Naive thymus-derived CD4-positive, alpha-beta T cell (primary cell): ENCODE data around the gene CELSR2. TPM values are rescaled to one million over a fixed set of nuclear protein-coding genes. Genes with fewer than 3 reads are reported as not detected.

Experiments
- ATAC-seq: fragments of 150-1000 bp; cut with Tn5 transposase; 2 replicates; pipeline ENCODE4 v1.10.0; 2021; ENCODE audit warnings: mild to moderate bottlenecking, moderate library complexity
- CTCF ChIA-PET: fragments of 350-600 bp; sonication (Branson Sonifier 250); formaldehyde crosslinking; loops from one replicate; lab custom pipeline; 2021; ENCODE audit warnings: antibody characterized with exemption; lab: Charles Lee
- POLR2A ChIA-PET: fragments of 350-600 bp; sonication (Branson Sonifier 250); formaldehyde crosslinking; loops from one replicate; lab custom pipeline; 2021; ENCODE audit warnings: antibody characterized with exemption, inconsistent platforms; lab: Charles Lee
- DNase-seq, 9 donors: peaks; one replicate each; pipeline versions ENCODE4 v3.0.0 to v3.0.0-alpha.2; 2020 to 2022; ENCODE audit warnings: mixed read lengths in 1 of 9
- H3K27ac ChIP-seq: one replicate; pipeline ENCODE4 v1.7.0; 2013; ENCODE audit warnings: mild to moderate bottlenecking, low read depth, low read length, moderate library complexity
- H3K27me3 ChIP-seq, 2 donors: one replicate each; pipeline ENCODE4 v1.7.0; 2013; ENCODE audit warnings: low read length in 2 of 2, mild to moderate bottlenecking in 2 of 2, moderate library complexity in 2 of 2; ENCODE audit not compliant: control insufficient read depth in 2 of 2, insufficient read depth in 2 of 2
- H3K36me3 ChIP-seq, 3 experiments: 1 replicate in 2 of 3; 2 replicates in 1 of 3; pipeline ENCODE4 v1.7.0; 2013; ENCODE audit warnings: low read length in 3 of 3, mild to moderate bottlenecking in 3 of 3, moderate library complexity in 1 of 3; ENCODE audit not compliant: insufficient read depth in 3 of 3, control insufficient read depth in 2 of 3
- H3K4me1 ChIP-seq, 2 donors: one replicate each; pipeline ENCODE4 v1.7.0; 2013; ENCODE audit warnings: low read length in 2 of 2, mild to moderate bottlenecking in 2 of 2, moderate library complexity in 1 of 2; ENCODE audit not compliant: control insufficient read depth in 2 of 2, insufficient read depth in 2 of 2
- H3K4me3 ChIP-seq: 2 replicates; pipeline ENCODE4 v1.7.0; 2013; ENCODE audit warnings: mild to moderate bottlenecking, low read length
- H3K9me3 ChIP-seq, 3 experiments: 1 replicate in 2 of 3; 2 replicates in 1 of 3; pipeline ENCODE4 v1.7.0; 2013; ENCODE audit warnings: low read length in 3 of 3; ENCODE audit not compliant: control insufficient read depth in 2 of 3
- H3K27ac Mint-ChIP-seq, 9 donors: one replicate each; pipeline ENCODE4 v1.8.0; 2020 to 2022; ENCODE audit warnings: mixed read lengths in 9 of 9, mild to moderate bottlenecking in 8 of 9, moderate library complexity in 5 of 9, inconsistent platforms in 2 of 9
- H3K27me3 Mint-ChIP-seq, 5 donors: one replicate each; pipeline ENCODE4 v1.8.0; 2021 to 2022; ENCODE audit warnings: mixed read lengths in 5 of 5, mild to moderate bottlenecking in 1 of 5
- H3K36me3 Mint-ChIP-seq, 5 donors: one replicate each; pipeline ENCODE4 v1.8.0; 2020 to 2022; ENCODE audit warnings: mixed read lengths in 5 of 5, mild to moderate bottlenecking in 3 of 5, inconsistent platforms in 1 of 5
- H3K4me1 Mint-ChIP-seq, 7 donors: one replicate each; pipeline ENCODE4 v1.8.0; 2020 to 2022; ENCODE audit warnings: mixed read lengths in 7 of 7, mild to moderate bottlenecking in 3 of 7, inconsistent platforms in 1 of 7
- H3K4me3 Mint-ChIP-seq, 10 donors: one replicate each; pipeline ENCODE4 v1.8.0; 2020 to 2022; ENCODE audit warnings: mild to moderate bottlenecking in 10 of 10, mixed read lengths in 10 of 10, moderate library complexity in 6 of 10, inconsistent platforms in 2 of 10
- H3K9me3 Mint-ChIP-seq, 11 donors: one replicate each; pipeline ENCODE4 v1.8.0; 2020 to 2022; ENCODE audit warnings: mixed read lengths in 11 of 11, mild to moderate bottlenecking in 4 of 11, inconsistent platforms in 1 of 11, moderate library complexity in 1 of 11
- intact Hi-C, 2 donors: fragments of 100-400 bp; cut with micrococcal nuclease; formaldehyde crosslinking; loops; one replicate each; pipeline ENCODE4 v1.15.1; 2023
- polyA plus RNA-seq, 2 donors: library from polyadenylated mRNA; unstranded; fragments of 300-500 nt; fragmentation: Illumina TruSeq; gene quantifications; one replicate each; pipeline ENCODE4 v1.2.3, GENCODE V29; 2021
- total RNA-seq, 6 experiments: library from RNA in 5 of 6; stranded (reverse) in 5 of 6; gene quantifications; 1 replicate in 5 of 6; 2 replicates in 1 of 6; pipeline ENCODE4 v1.2.3 and lab custom pipeline; 2021 to 2026

The CELSR2 gene
- total and polyA plus RNA-seq, 7 experiments from 2014 or later, result 0.17 to 6.4 (median 3.1) TPM

- Histone ChIP-seq H3K4me1 (no peaks in the 10 kb centered on the region), H3K27ac (no peak overlapping the region), H3K4me3 (no peak overlapping the region), H3K36me3 (peaks cover 0 to 2% (median 0%) of the 10 kb centered on the region in 3 experiments), H3K9me3 (no peaks in the 10 kb centered on the region), H3K27me3 (no peaks in the 10 kb centered on the region)
- intact Hi-C loops, result loop anchor here (1.0 to 2.0 kb wide), 6 partner anchors 20 to 435 kb away; partner anchors contain the start of gene PSRC1 (in 1 of the 2)
- ChIA-PET POLR2A (no interaction called here), CTCF (interaction anchor here (0.6 to 1.8 kb wide), 10 partner anchors 17 to 781 kb away, joined by 3 to 9 read pairs (median 3); partner anchors contain the start of genes PSRC1 and SORT1)
- Mint-ChIP-seq H3K27me3 (no peaks in the 10 kb centered on the region), H3K4me1 (peaks cover 0 to 9% (median 0%) of the 10 kb centered on the region in 7 donors), H3K4me3 (peak overlapping the region in 1 of 10 donors; percentile 60), H3K36me3 (no peaks in the 10 kb centered on the region), H3K27ac (peak overlapping the region in 1 of 9 donors; percentile 36), H3K9me3 (no peaks in the 10 kb centered on the region)
- peak; percentile 92 for ATAC-seq
- peak; percentile 57 to 86 (median 68) for DNase-seq
Observed at GRCh38 chr1:109263597-109264378, 14.4 kb downstream of the CELSR2 start.

- Histone ChIP-seq H3K4me1 (no peaks in the 10 kb centered on the region), H3K27ac (no peak overlapping the region), H3K27me3 (no peaks in the 10 kb centered on the region), H3K4me3 (no peak overlapping the region), H3K36me3 (no peaks in the 10 kb centered on the region), H3K9me3 (no peaks in the 10 kb centered on the region)
- intact Hi-C loops, result no loop called here
- ChIA-PET CTCF (interaction anchor here (0.6 to 1.8 kb wide), 8 partner anchors 18 to 780 kb away, joined by 3 to 9 read pairs (median 4); partner anchors contain the start of gene SORT1), POLR2A (no interaction called here)
- H3K27me3 Mint-ChIP-seq, result no peaks in the 10 kb centered on the region
- ATAC-seq (no peak), DNase-seq (no peak)
- peaks cover 0 to 9% (median 0%) of the 10 kb centered on the region in 7 donors for H3K4me1 Mint-ChIP-seq
- H3K9me3 Mint-ChIP-seq, result no peaks in the 10 kb centered on the region
- no peak overlapping the region for H3K4me3 Mint-ChIP-seq
- no peaks in the 10 kb centered on the region for H3K36me3 Mint-ChIP-seq
- H3K27ac Mint-ChIP-seq, result no peak overlapping the region
Observed at GRCh38 chr1:109264379-109264755, 15.0 kb downstream of the CELSR2 start.

GRCh38 chr1:109265016-109265415 lies 15.7 kb downstream of the CELSR2 start:
- DNase-seq (no peak), ATAC-seq (no peak)
- Mint-ChIP-seq H3K4me1 (peaks cover 0 to 9% (median 0%) of the 10 kb centered on the region in 7 donors), H3K27me3 (no peaks in the 10 kb centered on the region), H3K4me3 (no peak overlapping the region), H3K9me3 (no peaks in the 10 kb centered on the region), H3K36me3 (peaks cover 0 to 3% (median 0%) of the 10 kb centered on the region in 5 donors), H3K27ac (no peak overlapping the region)
- POLR2A ChIA-PET, result no interaction called here
- Histone ChIP-seq H3K27ac (no peak overlapping the region), H3K4me1 (no peaks in the 10 kb centered on the region), H3K9me3 (no peaks in the 10 kb centered on the region), H3K27me3 (no peaks in the 10 kb centered on the region), H3K36me3 (no peaks in the 10 kb centered on the region), H3K4me3 (no peak overlapping the region)
- intact Hi-C loops, result no loop called here
- CTCF ChIA-PET, result interaction anchor here (0.6 to 1.8 kb wide), 5 partner anchors 19 to 728 kb away, joined by 3 to 9 read pairs (median 5); partner anchors contain the start of gene SORT1

- Histone ChIP-seq H3K4me1 (no peaks in the 10 kb centered on the region), H3K27ac (no peak overlapping the region), H3K36me3 (no peaks in the 10 kb centered on the region), H3K27me3 (no peaks in the 10 kb centered on the region), H3K9me3 (no peaks in the 10 kb centered on the region), H3K4me3 (no peak overlapping the region)
- Mint-ChIP-seq H3K9me3 (no peaks in the 10 kb centered on the region), H3K36me3 (peaks cover 0 to 4% (median 0%) of the 10 kb centered on the region in 5 donors), H3K27me3 (no peaks in the 10 kb centered on the region), H3K27ac (no peak overlapping the region), H3K4me1 (peaks cover 0 to 9% (median 0%) of the 10 kb centered on the region in 7 donors), H3K4me3 (no peak overlapping the region)
- ChIA-PET CTCF (interaction anchor here (0.6 to 1.5 kb wide), 2 partner anchors 20 to 267 kb away, joined by 5 to 7 read pairs; no protein-coding TSS in a partner anchor), POLR2A (no interaction called here)
- DNase-seq, result no peak
- ATAC-seq, result no peak
- intact Hi-C loops, result no loop called here
Observed at GRCh38 chr1:109265741-109266330, 16.5 kb downstream of the CELSR2 start.

GRCh38 chr1:109266965-109267364 lies 17.6 kb downstream of the CELSR2 start:
- Histone ChIP-seq H3K36me3 (no peaks in the 10 kb centered on the region), H3K27me3 (no peaks in the 10 kb centered on the region), H3K4me3 (no peak overlapping the region), H3K27ac (no peak overlapping the region), H3K9me3 (no peaks in the 10 kb centered on the region), H3K4me1 (no peaks in the 10 kb centered on the region)
- H3K4me3 Mint-ChIP-seq, result no peak overlapping the region
- intact Hi-C loops, result no loop called here
- ATAC-seq (no peak), DNase-seq (no peak)
- peaks cover 0 to 4% (median 0%) of the 10 kb centered on the region in 5 donors for H3K36me3 Mint-ChIP-seq
- no peak overlapping the region for H3K27ac Mint-ChIP-seq
- no peaks in the 10 kb centered on the region for H3K27me3 Mint-ChIP-seq
- ChIA-PET POLR2A (no interaction called here), CTCF (interaction anchor here (1.2 kb wide), 1 partner anchor 265 kb away, joined by 5 read pairs; no protein-coding TSS in a partner anchor)
- H3K4me1 Mint-ChIP-seq, result peaks cover 0 to 9% (median 0%) of the 10 kb centered on the region in 7 donors
- no peaks in the 10 kb centered on the region for H3K9me3 Mint-ChIP-seq

- no peak for ATAC-seq
- Mint-ChIP-seq H3K9me3 (no peaks in the 10 kb centered on the region), H3K27ac (no peak overlapping the region), H3K4me1 (peaks cover 0 to 9% (median 0%) of the 10 kb centered on the region in 7 donors), H3K27me3 (no peaks in the 10 kb centered on the region), H3K36me3 (peaks cover 0 to 4% (median 0%) of the 10 kb centered on the region in 5 donors), H3K4me3 (no peak overlapping the region)
- no peak overlapping the region for H3K27ac ChIP-seq
- POLR2A ChIA-PET, result no interaction called here
- no peaks in the 10 kb centered on the region for H3K4me1 ChIP-seq
- CTCF ChIA-PET, result interaction anchor here (0.7 kb wide), 1 partner anchor 268 kb away, joined by 3 read pairs; no protein-coding TSS in a partner anchor
- H3K4me3 ChIP-seq, result no peak overlapping the region
- intact Hi-C loops, result no loop called here
- no peak for DNase-seq
- H3K36me3 ChIP-seq, result no peaks in the 10 kb centered on the region
- no peaks in the 10 kb centered on the region for H3K27me3 ChIP-seq
- no peaks in the 10 kb centered on the region for H3K9me3 ChIP-seq
Observed at GRCh38 chr1:109267743-109268300, 18.5 kb downstream of the CELSR2 start.
